HepG2 (cell line): Measurements from ENCODE around the gene ZNF425. TPM values are rescaled to one million over a fixed set of nuclear protein-coding genes. Genes with fewer than 3 reads are reported as not detected.
A peak's percentile ranks its signal among the peaks of the same experiment; 100 is the strongest.

Experiments used
- ARID4A ChIP-seq: sonication (generic); formaldehyde crosslinking; IDR thresholded peaks from 2 replicates; pipeline ENCODE4 v1.5.0; 2020; ENCODE audit warnings: mild to moderate bottlenecking, missing genetic modification reagents, borderline replicate concordance
- DR1 ChIP-seq: sonication (generic); formaldehyde crosslinking; IDR thresholded peaks from 2 replicates; pipeline ENCODE4 v1.8.0; 2021; ENCODE audit warnings: mild to moderate bottlenecking, missing genetic modification reagents, inconsistent platforms
- ETS1 ChIP-seq: sonication (generic); formaldehyde crosslinking; IDR thresholded peaks from 2 replicates; pipeline ENCODE4 v1.4.0; 2020; ENCODE audit warnings: missing genetic modification reagents
- FOXP4 ChIP-seq: sonication (generic); formaldehyde crosslinking; IDR thresholded peaks from 2 replicates; pipeline ENCODE4 v1.4.0; 2020; ENCODE audit warnings: missing genetic modification reagents
- GTF3A ChIP-seq: sonication (generic); formaldehyde crosslinking; conservative IDR thresholded peaks from 2 replicates; pipeline ENCODE4 v1.4.0; 2020; ENCODE audit warnings: mild to moderate bottlenecking, missing genetic modification reagents
- HDAC6 ChIP-seq: fragments of 200-600 bp; sonication (generic); IDR thresholded peaks from 2 replicates; pipeline ENCODE4 v1.7.0; 2017; ENCODE audit warnings: mild to moderate bottlenecking, antibody characterized with exemption, low read length, low read depth
- MYPOP ChIP-seq: sonication (generic); formaldehyde crosslinking; IDR thresholded peaks from 2 replicates; pipeline ENCODE4 v1.8.1; 2023; ENCODE audit warnings: mild to moderate bottlenecking, moderate library complexity, missing genetic modification reagents
- TBX2 ChIP-seq: sonication (generic); formaldehyde crosslinking; IDR thresholded peaks from 2 replicates; pipeline ENCODE4 v1.5.0; 2020; ENCODE audit warnings: missing genetic modification reagents, mild to moderate bottlenecking, borderline replicate concordance
- ZBTB34 ChIP-seq: sonication (generic); formaldehyde crosslinking; IDR thresholded peaks from 2 replicates; pipeline ENCODE4 v1.8.0; 2022; ENCODE audit warnings: mild to moderate bottlenecking, missing genetic modification reagents
- ZMAT5 ChIP-seq: sonication (generic); formaldehyde crosslinking; IDR thresholded peaks from 2 replicates; pipeline ENCODE4 v1.5.0; 2020; ENCODE audit warnings: mild to moderate bottlenecking, low read depth, missing genetic modification reagents, borderline replicate concordance
- ZNF138 ChIP-seq: sonication (generic); formaldehyde crosslinking; IDR thresholded peaks from 2 replicates; pipeline ENCODE4 v1.5.0; 2020; ENCODE audit warnings: mild to moderate bottlenecking, low read depth, missing genetic modification reagents
- ZNF367 ChIP-seq: sonication (generic); formaldehyde crosslinking; IDR thresholded peaks from 2 replicates; pipeline ENCODE4 v1.4.0; 2020; ENCODE audit warnings: missing genetic modification reagents, borderline replicate concordance
- ZNF710 ChIP-seq: sonication (generic); formaldehyde crosslinking; IDR thresholded peaks from 2 replicates; pipeline ENCODE4 v1.5.0; 2020; ENCODE audit warnings: mild to moderate bottlenecking, missing genetic modification reagents, borderline replicate concordance
- polyA plus RNA-seq, 8 experiments: library from polyadenylated mRNA; depleted of rRNA in 3 of 8; stranded (reverse) in 7 of 8; unstranded in 1 of 8; fragments of >200 nt; fragmentation: Illumina TruSeq in 4 of 8; extraction: Trizol in 4 of 8; gene quantifications; 2 replicates each; pipeline versions ENCODE4 v1.2.1 to v1.2.3, GENCODE V29; 2011 to 2016; ENCODE audit warnings: low read depth in 4 of 8, missing spikeins in 1 of 8, mixed read lengths in 1 of 8; ENCODE audit not compliant: insufficient read depth in 1 of 8
- total RNA-seq, 5 experiments: library from RNA; depleted of rRNA; stranded (reverse); fragments of >200 nt; fragmentation: Illumina TruSeq; extraction: Trizol; gene quantifications; 2 replicates each; pipeline ENCODE4 v1.2.3, GENCODE V29; 2016; ENCODE audit warnings: low read depth in 1 of 5

ZNF425 gene
- total and polyA plus RNA-seq, 2 of the 13 experiments (the other 11 are each of a cell fraction or from before 2014, with no cell fraction given), result 0.51 to 1.1 TPM

GRCh38 chr7:149090397-149091195 is 35.5 kb downstream of the ZNF425 start, which contains the start of gene ZNF786 (continued):
- TF ChIP-seq ZNF710 (no peak), ZNF138 (CRISPR knock-in tag) (0 out of 2 replicates have a peak, but pooled peaks have one; percentile 45), ARID4A (CRISPR knock-in tag) (peak; percentile 86), GTF3A (CRISPR knock-in tag) (no peak), ETS1 (CRISPR knock-in tag) (no peak), HDAC6 (no peak), DR1 (CRISPR knock-in tag) (peak; percentile 72), ZBTB34 (CRISPR knock-in tag) (no peak), MYPOP (CRISPR knock-in tag) (peak; percentile 77), ZMAT5 (CRISPR knock-in tag) (no peak), FOXP4 (CRISPR knock-in tag) (no peak), ZNF367 (no peak; the same call in 1 of the 2 replicates), TBX2 (peak; percentile 80)
